Stimulated activated CD8-positive, alpha-beta memory T cell treated with anti-CD3 and anti-CD28 coated beads, Interleukin-12 subunit alpha, Interleukin-12 subunit beta, amount 100 ng/mL, for 24 hours (primary cell): ENCODE measurements around the gene NDRG2.
A peak's percentile ranks its signal among the peaks of the same experiment; 100 is the strongest.
"Not testable (repeated sequence)": the region's sequence is repeated elsewhere in the genome, so short reads cannot be mapped to it uniquely, and the experiment has no call there.

Experiments used
- DNase-seq: peaks from one replicate; pipeline ENCODE4 v3.0.0-alpha.2; 2020; ENCODE audit errors: extremely low read depth

NDRG2 gene

GRCh38 chr14:21003788-21004346, 21.0 kb downstream of the NDRG2 start:
- DNase-seq = no peak

- no peak for DNase-seq
These were observed 23.6 kb downstream of the NDRG2 start for GRCh38 chr14:21001218-21001617.

GRCh38 chr14:20999591-20999990, 25.3 kb downstream of the NDRG2 start:
- no peak for DNase-seq

GRCh38 chr14:20998674-20999366, 26.0 kb downstream of the NDRG2 start, which contains the start of gene SLC39A2:
Gene SLC39A2 (plus strand): TSS chr14:20999293. CDS start chr14:20999447, 154 bp downstream.
- no peak for DNase-seq

- DNase-seq = no peak
These were observed 26.7 kb downstream of the NDRG2 start for GRCh38 chr14:20998139-20998538.

GRCh38 chr14:20997564-20997963, 27.3 kb downstream of the NDRG2 start:
- DNase-seq = no peak

GRCh38 chr14:20997115-20997514, 27.7 kb downstream of the NDRG2 start:
- no peak for DNase-seq

- DNase-seq = no peak
These were observed 28.3 kb downstream of the NDRG2 start for GRCh38 chr14:20996521-20996920.

GRCh38 chr14:20989787-20990600, 34.9 kb downstream of the NDRG2 start, which contains the start of gene METTL17:
Gene METTL17 (plus strand): TSS chr14:20989980. CDS start chr14:20990003, 23 bp downstream.
- peak; percentile 68 for DNase-seq

- DNase-seq = no peak
These were observed 35.4 kb downstream of the NDRG2 start for GRCh38 chr14:20989471-20989786.

- no peak for DNase-seq
These were observed 36.0 kb downstream of the NDRG2 start for GRCh38 chr14:20988717-20989470.

GRCh38 chr14:20986811-20987210, 38.0 kb downstream of the NDRG2 start:
- DNase-seq = no peak

- not testable (repeated sequence) for DNase-seq
These were observed 39.2 kb downstream of the NDRG2 start for GRCh38 chr14:20985650-20986049.

GRCh38 chr14:20982646-20983369, 42.1 kb downstream of the NDRG2 start:
- no peak for DNase-seq

- no peak for DNase-seq
These were observed 44.0 kb downstream of the NDRG2 start for GRCh38 chr14:20980906-20981305.

GRCh38 chr14:20978687-20979086, 46.2 kb downstream of the NDRG2 start:
- no peak for DNase-seq

- DNase-seq = no peak
These were observed 48.6 kb downstream of the NDRG2 start for GRCh38 chr14:20976291-20976690.

- no peak for DNase-seq
These were observed 51.4 kb downstream of the NDRG2 start for GRCh38 chr14:20973501-20973900.

- DNase-seq = no peak
These were observed 53.2 kb downstream of the NDRG2 start for GRCh38 chr14:20971705-20972021.

GRCh38 chr14:20970983-20971704, 53.7 kb downstream of the NDRG2 start:
- peak; percentile 44 for DNase-seq

- DNase-seq = no peak
These were observed 54.2 kb downstream of the NDRG2 start for GRCh38 chr14:20970647-20970982.
